Muscle of arm (tissue), 12 donors: ENCODE results near the gene RIMBP2. TPM values are rescaled to one million over a fixed set of nuclear protein-coding genes. Genes with fewer than 3 reads are reported as not detected.

Experiments
- DNase-seq: peaks from one replicate; pipeline ENCODE4 v3.0.0-alpha.2; 2013
- polyA plus RNA-seq, 12 donors: library from polyadenylated mRNA; unstranded; fragments of 120-200 nt; gene quantifications; one replicate each; pipeline ENCODE4 v1.2.1, GENCODE V29; 2013; ENCODE audit not compliant: insufficient read length in 12 of 12

Gene RIMBP2
- polyA plus RNA-seq, 12 donors: 0.55 to 6.5 (median 1.6) TPM; not detected in 1

DNA sequence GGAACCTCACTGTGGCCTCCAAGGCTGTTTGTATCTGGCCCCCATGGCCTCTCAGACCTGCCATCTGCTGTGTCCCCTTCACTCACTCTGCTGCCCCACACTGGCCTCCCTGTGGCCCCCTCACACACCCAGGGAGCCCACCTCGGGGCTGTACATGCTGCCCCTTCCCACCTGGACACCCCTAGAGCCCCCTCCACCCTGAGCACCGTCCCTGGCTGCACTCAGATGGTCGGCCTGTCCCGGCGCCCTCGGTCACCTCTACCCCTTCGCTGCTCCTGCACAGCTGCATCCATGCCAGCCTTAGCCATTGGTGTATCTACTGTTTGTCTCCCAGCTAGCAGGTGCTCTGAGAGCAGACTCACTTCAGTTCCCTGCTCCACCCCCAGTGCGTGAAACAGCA, 144.4 kb downstream of the RIMBP2 start:
- no peak for DNase-seq

GRCh38 chr12:130571089-130571488, 145.0 kb downstream of the RIMBP2 start:
- DNase-seq: no peak

GRCh38 chr12:130569521-130569920, 146.6 kb downstream of the RIMBP2 start:
- DNase-seq: no peak

DNA sequence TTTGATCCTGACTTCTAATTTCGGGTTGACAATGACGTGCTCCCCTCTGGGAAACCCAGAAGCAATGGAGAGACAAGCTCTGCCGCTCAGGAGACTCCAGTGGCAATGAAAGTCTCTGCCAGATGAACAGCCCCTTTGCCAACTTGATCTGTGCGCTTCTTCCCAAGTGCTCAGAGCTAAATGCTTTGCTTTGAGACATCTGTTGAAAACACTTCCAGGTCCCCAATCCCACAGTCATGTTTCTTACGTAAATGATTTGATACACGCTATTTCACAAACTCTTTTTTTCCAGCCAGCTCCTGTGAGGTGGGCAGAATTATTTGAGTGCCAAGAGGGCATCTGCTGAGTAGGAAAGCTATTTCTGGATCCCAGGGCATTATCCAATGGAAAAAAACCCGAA, 147.6 kb downstream of the RIMBP2 start:
- no peak for DNase-seq

- DNase-seq: no peak
These were observed 148.1 kb downstream of the RIMBP2 start for GRCh38 chr12:130568041-130568440.

GRCh38 chr12:130566446-130567155, 149.5 kb downstream of the RIMBP2 start:
- DNase-seq: no peak

DNA sequence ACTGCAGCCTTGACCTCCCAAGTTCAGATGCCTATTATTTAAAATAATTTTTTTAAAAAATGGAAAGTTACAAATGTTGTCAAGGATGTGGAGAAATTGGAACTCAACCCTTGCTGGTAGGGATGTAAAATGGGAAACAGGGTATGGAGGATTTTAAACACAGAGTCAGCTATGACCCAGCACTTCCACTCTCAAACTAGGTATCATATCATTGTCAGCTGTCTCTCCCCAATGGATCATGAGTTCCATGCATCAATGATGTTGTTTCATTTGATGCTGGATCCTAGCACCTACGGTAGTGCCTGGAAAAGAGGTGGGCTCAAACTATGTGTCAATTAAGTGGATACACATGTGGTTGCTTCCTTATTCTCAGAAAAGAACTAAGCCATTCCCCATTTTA, 150.9 kb downstream of the RIMBP2 start:
- no peak for DNase-seq

GRCh38 chr12:130563323-130563722, 152.8 kb downstream of the RIMBP2 start:
- no peak for DNase-seq

DNA sequence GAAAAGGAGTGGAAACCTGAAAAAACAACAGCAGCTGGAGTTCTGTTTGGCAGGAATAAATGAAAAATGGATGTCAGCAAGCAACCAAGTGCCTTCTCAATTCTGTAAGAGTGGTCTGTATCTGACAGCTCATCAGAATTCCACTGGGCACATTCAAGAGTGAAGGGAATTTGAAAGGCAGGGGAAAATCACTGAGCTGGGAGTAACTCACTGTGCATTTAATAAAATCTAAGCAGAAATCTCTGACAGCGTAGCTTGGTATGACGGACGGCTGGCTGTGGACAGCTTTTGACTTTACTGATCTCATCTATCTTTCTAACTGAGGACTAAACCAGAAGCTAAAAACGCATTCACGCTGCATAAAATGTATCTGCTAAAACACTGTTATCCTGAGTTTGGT, 153.4 kb downstream of the RIMBP2 start:
- no peak for DNase-seq

DNA sequence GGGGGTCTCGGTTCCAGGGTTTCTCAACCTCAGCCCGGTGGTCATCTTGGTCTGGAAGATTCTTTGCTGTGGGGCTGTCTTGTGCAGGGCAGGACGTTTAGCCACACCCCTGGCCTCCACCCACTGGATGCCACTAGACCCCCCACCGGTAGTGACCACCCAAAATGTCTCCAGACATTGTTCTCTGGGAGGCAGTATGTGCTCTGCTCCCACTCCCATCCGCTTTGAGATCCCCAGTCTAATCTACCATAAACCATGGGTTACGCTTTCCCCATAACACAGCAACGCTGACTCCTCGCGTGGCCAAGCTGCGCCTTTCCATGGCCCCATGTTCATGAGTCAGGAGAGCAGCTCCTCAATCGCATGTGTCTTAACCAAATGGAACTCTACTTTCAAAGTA, 155.8 kb downstream of the RIMBP2 start:
- no peak for DNase-seq

DNA sequence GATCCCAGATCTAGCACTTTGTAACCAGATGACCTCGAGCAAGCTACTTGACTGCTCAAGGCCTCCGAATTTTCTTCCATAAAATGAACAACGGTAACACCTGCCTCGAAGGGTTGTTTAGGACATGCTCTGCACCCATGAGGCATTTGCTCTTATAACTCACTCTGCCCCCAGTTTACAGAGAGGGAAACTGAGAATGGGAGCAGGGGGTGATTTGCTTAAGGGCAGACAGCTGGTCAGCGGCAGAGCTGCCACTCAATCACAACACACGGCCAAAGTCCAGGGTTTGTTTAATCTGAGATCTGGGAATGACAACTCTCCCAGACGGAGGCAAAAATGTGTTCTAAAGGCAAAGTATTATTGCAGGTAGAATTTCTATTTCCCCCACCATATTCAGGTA, 156.3 kb downstream of the RIMBP2 start:
- no peak for DNase-seq

- no peak for DNase-seq
These were observed 158.0 kb downstream of the RIMBP2 start for GRCh38 chr12:130557886-130558765.

DNA sequence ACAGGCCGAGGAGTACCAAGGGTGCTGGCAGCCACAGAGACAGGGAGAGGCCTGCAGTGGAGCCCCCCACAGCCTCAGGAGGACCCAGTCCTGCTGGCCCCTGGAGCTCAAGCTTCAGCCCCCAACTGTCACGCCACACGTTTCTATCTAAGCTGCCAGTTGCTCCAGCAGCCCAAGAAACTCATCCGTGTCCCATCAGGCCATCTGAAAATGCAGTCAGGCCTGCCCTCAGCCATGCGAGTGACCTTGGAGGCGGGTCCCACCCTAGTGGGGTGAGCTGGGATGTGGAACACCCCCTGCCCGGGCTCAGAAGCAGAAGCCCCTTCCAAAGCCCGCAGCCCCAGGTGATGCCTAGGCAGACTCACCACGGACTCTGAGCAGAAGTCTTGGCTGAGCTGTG, 158.9 kb downstream of the RIMBP2 start:
- no peak for DNase-seq

DNA sequence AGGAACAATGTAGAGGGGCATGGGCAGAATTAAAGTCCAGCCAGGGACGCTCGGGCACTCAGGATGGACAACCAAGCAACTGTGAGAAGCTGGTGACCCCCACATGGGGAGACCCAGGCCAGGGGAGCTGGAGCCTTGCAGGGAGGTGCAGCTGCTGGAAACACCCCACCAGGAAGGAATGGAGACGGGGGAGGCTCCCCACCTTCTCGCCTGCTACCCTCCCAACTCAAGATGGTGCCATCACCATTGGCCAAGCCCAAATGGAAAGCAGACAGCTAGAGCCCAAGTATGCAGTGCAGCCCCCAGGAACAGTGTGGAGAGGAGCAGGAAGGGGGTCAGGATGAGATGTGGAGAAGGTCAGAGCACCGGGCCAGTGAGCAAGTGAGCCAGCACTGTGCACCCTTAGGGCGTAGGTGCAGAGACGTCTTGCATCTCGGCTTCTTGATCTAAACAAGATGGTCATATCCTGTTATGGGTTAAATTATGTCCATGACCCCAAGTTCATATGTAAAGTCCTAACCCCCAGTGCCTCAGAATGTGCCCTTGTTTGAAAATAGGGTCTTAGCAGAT, 159.5 kb downstream of the RIMBP2 start:
- DNase-seq: no peak

DNA sequence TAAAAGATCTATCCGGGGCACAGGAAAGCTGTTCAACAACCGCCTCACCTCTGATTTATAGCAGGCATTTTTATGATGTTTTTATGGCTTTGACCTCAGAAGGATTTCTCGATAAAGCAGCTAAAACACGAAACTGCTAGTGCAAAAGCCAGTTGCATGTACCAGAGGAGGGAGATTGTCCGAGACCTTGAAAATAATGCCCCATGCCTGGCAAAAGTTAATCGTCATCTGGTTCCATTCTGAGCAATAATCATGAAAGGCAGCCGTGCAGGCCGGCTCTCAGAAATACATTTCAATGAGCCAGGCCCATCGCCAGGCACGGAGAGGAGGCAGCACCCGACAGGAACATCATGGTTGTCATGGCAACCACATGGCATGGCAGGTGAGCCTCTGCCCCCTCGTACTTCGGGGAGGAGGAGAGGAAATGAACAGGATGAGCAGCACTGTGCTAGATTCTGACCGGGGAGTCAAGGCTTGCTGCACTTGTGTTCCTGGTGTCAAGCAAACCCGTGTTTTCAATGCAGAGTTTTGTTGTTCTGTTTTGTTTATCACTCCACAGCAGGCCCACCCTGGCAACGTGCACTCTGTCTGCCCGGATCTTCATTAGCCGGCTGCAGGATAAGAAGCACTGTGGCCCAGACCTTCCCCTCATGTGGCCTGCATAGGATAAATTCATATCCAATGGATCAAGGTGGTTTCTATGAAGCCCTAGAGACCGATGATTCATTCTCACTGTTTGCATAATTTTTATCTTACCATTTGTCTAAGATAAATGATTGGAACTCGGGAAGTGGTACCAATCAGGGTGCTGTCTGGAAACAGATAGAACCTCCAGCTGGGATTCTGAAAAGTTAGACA, 160.2 kb downstream of the RIMBP2 start:
- DNase-seq: no peak

DNA sequence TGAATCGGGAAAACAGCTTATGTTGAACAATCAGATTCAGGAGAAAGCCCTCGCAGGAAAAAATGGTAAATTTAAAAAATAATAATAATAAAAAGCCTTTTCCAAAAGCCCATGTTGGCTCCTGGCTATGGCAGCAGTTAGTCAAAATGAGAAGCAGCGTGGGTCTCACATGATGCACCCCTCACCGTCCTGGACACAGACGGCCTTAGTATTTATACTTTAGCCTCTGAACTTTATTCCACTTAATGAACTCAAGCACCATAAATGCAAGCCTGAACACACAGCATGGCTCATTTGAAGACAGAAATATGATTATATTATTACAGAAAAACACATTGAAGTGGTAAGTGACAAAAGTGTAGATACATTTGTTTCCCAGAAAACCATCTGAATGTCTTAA, 160.9 kb downstream of the RIMBP2 start:
- DNase-seq: no peak

- DNase-seq: peak; percentile 10
These were observed 163.6 kb downstream of the RIMBP2 start for GRCh38 chr12:130552483-130552996.

DNA sequence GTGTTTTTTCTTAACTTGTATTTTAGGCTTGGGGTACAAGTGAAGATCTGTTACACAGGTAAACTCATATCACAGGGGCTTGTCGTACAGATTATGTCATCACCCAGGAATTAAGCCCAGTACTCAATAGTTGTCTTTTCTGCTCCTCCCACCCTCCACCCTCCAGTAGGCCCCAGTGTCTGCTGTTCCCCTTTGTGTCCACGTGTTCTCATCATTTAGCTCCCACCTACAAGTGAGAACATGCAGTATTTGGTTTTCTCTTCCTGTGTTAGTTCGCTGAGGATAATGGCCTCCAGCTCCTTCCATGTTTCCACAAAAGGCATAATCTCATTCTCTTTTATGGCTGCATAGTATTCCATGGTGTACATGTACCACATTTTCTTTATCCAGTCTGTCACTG, 166.7 kb downstream of the RIMBP2 start:
- DNase-seq: no peak

- no peak for DNase-seq
These were observed 168.5 kb downstream of the RIMBP2 start for GRCh38 chr12:130547480-130548155.

- no peak for DNase-seq
These were observed 169.6 kb downstream of the RIMBP2 start for GRCh38 chr12:130546494-130546893.

DNA sequence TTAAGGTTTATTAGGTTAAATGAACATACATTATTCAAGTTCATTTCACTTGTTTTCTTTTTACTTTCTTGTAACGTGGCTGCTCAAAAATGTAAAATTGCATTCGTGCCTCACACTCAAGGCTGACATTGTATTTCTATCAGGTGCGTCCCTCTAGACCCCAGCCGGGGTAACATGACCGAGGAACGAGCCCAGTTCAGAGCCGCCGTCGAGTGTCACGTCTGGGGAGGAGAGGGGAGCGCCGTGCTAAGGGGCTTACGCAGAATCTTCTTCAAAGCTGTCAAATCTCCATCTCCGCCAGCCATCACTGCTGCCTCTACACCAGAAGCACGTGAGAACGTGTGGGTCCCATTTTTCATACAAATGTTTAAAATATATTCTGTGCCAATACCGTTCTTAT, 170.6 kb downstream of the RIMBP2 start:
- DNase-seq: no peak
